ENCODE measurements around the gene SERPINB6. TPM values are rescaled to one million over a fixed set of nuclear protein-coding genes. Genes with fewer than 3 reads are reported as not detected.

SERPINB6 gene
- total RNA-seq, 1 donor from 2014 or later, result 61.2 TPM

- no peak for TF ChIP-seq CTCF (conservative IDR thresholded peaks at IDR 0.05)
- DNase-seq (ENCODE audit: extremely low spot score, unreplicated experiment), result no peak
- Mint-ChIP-seq H3K9me3 (peaks cover 8% of the 10 kb centered on the region), H3K27ac (no peak overlapping the region), H3K4me1 (ENCODE audit: unreplicated experiment) (peaks cover 21% of the 10 kb centered on the region), H3K36me3 (no peaks in the 10 kb centered on the region), H3K27me3 (no peaks in the 10 kb centered on the region), H3K4me3 (no peak overlapping the region)
These were observed 49.7 kb downstream of the SERPINB6 start for GRCh38 chr6:2921520-2922115.

- TF ChIP-seq CTCF (conservative IDR thresholded peaks at IDR 0.05), result no peak
- no peak for DNase-seq (ENCODE audit: extremely low spot score, unreplicated experiment)
- Mint-ChIP-seq H3K27me3 (no peaks in the 10 kb centered on the region), H3K4me1 (ENCODE audit: unreplicated experiment) (peaks cover 12% of the 10 kb centered on the region), H3K4me3 (no peak overlapping the region), H3K27ac (no peak overlapping the region), H3K36me3 (no peaks in the 10 kb centered on the region), H3K9me3 (peaks cover 8% of the 10 kb centered on the region)
These were observed 50.7 kb downstream of the SERPINB6 start for GRCh38 chr6:2920671-2921112.

GRCh38 chr6:2919886-2920285 is 51.5 kb downstream of the SERPINB6 start:
- H3K9me3 Mint-ChIP-seq, result peaks cover 8% of the 10 kb centered on the region
- no peaks in the 10 kb centered on the region for H3K27me3 Mint-ChIP-seq
- no peak for TF ChIP-seq CTCF (conservative IDR thresholded peaks at IDR 0.05)
- H3K36me3 Mint-ChIP-seq, result no peaks in the 10 kb centered on the region
- no peak overlapping the region for H3K27ac Mint-ChIP-seq
- no peak overlapping the region for H3K4me3 Mint-ChIP-seq
- peaks cover 10% of the 10 kb centered on the region for H3K4me1 Mint-ChIP-seq (ENCODE audit: unreplicated experiment)
- no peak for DNase-seq (ENCODE audit: extremely low spot score, unreplicated experiment)

GRCh38 chr6:2919401-2919800 is 52.0 kb downstream of the SERPINB6 start:
- H3K4me3 Mint-ChIP-seq, result peak overlapping the region; percentile 34
- H3K4me1 Mint-ChIP-seq (ENCODE audit: unreplicated experiment), result peaks cover 10% of the 10 kb centered on the region
- peaks cover 8% of the 10 kb centered on the region for H3K9me3 Mint-ChIP-seq
- H3K27me3 Mint-ChIP-seq, result no peaks in the 10 kb centered on the region
- H3K27ac Mint-ChIP-seq, result no peak overlapping the region
- no peak for DNase-seq (ENCODE audit: extremely low spot score, unreplicated experiment)
- no peak for TF ChIP-seq CTCF (conservative IDR thresholded peaks at IDR 0.05)
- no peaks in the 10 kb centered on the region for H3K36me3 Mint-ChIP-seq

GRCh38 chr6:2918936-2919335 is 52.4 kb downstream of the SERPINB6 start:
- no peak overlapping the region for H3K4me3 Mint-ChIP-seq
- DNase-seq (ENCODE audit: extremely low spot score, unreplicated experiment), result no peak
- peaks cover 12% of the 10 kb centered on the region for H3K4me1 Mint-ChIP-seq (ENCODE audit: unreplicated experiment)
- H3K27ac Mint-ChIP-seq, result no peak overlapping the region
- no peak for TF ChIP-seq CTCF (conservative IDR thresholded peaks at IDR 0.05)
- H3K9me3 Mint-ChIP-seq, result peaks cover 8% of the 10 kb centered on the region
- no peaks in the 10 kb centered on the region for H3K36me3 Mint-ChIP-seq
- H3K27me3 Mint-ChIP-seq, result no peaks in the 10 kb centered on the region

Data from type B pancreatic cell (in vitro differentiated cells).